Endothelial cell of hepatic sinusoid (primary cell): ENCODE data around the gene OLFM1.

Experiments
- in situ Hi-C: cut with HindIII; loops from 2 replicates; pipeline ENCODE4 v1.10.0; 2017; ENCODE audit warnings: low sequenced_read_pairs

The OLFM1 gene

DNA sequence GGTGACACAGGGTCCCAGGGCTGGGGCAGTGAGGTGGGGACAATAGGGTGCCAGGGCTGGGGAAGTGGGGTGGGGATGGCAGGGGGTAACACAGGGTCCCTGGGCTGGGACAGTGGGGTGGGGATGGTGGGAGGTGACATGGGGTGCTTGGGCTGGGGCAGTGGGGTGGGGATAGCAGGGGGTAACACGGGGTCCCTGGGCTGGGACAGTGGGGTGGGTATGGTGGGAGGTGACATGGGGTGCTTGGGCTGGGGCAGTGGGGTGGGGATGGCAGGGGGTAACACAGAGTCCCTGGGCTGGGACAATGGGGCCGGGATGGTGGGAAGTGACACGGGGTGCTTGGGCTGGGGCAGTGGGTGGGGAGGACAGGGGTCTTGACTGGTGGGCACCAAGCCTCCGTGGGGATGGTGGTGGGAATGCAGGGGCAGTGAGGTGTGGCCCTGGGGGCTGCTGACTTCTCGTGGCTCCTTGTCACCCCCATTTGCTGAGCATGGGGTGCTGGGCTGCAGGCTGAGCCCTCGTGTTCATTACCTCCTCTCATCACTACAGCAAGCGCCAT is 41.7 kb downstream of the OLFM1 start:
- in situ Hi-C loops, result no loop called here

DNA sequence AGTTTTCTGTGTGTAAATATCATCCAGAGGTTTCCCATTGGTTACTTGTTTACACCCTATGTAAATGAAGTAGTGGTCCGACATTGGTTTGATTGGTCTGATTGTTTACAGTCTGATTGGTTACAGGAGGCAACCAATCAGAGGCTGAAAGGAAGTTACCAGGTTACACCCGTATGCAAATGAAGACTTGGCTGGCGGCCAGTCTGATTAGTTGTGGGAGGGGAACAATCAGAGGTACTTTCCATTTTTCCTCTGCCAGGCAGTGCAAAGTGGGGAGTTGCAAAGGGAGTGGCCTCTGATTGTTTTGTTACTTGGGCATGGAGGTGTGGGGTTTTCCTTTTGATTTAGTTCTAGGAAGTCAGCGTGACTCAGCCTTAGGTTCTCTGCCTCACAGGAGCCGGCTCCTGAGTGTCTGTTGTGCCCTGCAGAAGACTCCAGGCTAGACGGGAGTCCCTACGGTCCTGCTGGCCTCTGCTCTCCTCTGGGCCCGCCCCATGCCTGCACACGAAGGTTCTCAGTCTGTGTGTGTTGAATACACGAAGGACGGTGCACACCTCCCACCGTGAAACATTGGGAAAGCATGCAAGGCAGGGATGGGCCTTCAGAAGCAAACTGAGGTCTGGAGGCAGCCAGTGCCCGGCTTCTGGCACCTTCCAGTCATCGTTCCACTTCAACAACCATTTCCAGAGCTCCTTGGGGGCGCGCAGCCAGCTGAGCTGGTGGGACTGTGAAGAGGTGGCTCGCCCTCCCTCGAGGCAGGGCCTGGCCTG is 42.9 kb downstream of the OLFM1 start:
- in situ Hi-C loops, result no loop called here

DNA sequence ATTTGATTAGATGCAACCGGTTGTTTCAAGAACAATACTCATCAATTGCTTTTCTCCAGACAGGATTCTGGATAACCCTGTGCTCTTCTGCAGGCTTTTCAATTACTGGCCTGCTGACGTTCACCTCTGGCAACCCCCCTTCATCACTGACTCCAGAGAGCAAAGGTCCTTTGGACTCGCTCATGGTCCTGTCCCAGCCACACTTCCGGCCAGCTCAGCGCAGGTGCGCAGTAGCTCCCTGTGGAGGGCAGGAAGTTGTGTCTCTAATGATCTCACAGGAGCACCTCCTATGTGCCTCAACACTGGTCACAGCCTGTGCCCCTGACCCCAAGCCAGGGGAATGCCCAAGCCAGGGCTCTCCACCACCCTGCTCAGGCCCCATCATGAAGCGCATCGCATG is 44.0 kb downstream of the OLFM1 start:
- in situ Hi-C loops, result no loop called here

DNA sequence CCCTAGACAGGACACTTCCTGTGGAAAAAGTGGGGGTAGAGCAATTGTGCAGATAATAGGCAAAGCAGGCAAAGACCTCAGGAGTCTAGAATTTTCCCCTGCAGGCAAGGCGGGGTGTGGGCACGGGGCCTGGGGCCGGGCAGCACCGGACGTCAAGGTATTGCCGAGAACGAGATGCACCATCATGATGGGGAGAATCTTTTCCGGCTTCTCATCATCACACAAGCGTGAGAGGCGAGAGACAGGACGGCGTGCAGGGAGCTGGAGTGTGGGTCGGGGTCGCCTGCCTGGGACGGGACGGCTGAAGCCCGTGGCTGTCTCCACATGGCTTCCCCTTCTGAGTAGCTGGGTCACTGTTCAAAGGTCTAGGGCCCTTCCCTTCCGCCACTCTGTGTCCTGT is 44.5 kb downstream of the OLFM1 start:
- in situ Hi-C loops, result no loop called here

DNA sequence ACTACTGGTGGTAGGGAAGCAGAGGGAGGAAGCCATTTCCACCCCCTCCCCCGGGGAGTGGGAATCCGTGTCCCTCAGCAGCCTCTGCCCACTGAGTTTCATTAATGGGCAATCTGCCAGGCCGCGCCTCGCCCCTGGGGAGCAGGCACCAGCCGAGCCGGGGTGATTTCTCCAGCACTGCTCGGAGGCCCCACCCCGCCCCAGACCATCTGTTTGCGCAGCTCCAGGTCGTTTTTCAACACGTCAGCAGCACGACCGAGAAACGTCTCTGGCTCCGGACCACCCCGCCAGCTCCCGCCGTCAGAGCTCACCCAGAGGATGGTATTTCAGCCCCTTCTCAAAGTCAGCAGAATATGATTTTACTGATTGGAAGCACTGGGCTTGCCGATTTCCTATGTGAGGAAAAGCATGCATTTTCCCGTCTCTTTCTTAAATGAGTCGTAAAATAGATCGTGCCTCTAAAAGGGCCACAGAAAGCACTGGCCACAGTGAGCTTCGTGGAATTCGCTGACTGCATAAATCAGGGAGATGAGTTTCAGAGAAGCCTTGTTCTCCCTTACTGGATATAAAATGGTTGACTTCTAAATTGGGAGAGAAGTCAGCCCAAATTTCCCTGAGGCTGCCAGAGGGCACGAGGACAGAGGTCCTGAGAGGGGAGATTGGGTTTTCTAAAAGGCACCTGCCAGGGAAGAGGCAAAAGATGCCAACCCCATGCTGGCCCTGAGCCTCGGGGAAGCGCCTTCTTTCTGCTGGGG is 47.0 kb downstream of the OLFM1 start:
- in situ Hi-C loops, result no loop called here

DNA sequence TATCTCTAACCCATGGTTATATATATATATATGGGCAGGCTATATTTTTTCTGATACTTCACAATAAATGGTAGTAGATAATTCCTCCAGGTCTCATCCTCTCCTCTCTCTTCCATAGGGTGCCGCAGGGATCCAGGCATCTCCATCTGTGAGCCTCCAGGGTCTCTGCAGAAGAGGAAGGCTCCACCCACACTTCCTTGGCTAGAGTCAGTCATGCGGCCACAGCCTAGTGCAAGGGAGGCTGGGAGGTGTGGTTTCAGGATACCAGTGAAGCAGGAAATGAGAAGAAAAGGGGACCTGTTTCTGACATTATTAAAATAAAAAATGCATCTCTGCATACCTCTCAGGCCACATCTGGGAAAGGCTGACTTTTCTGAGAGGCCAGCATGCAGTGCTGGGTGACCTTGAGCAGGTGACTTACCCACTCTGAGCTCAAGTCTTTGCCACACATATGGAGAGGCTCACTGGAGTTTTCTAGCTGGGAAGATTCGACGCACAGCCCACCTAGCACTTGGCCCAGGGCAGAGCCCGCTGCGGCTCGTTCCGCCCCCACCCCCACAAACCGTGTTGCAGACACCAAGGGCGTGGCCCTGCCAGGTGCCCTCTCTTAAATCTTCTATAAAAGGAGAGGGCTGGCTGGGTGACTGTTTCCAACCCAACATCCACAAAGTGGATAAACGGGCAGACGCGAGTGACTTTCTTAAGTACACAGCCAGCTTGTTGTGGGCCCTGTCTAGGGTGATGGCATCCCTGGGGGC is 47.9 kb downstream of the OLFM1 start:
- in situ Hi-C loops, result no loop called here

DNA sequence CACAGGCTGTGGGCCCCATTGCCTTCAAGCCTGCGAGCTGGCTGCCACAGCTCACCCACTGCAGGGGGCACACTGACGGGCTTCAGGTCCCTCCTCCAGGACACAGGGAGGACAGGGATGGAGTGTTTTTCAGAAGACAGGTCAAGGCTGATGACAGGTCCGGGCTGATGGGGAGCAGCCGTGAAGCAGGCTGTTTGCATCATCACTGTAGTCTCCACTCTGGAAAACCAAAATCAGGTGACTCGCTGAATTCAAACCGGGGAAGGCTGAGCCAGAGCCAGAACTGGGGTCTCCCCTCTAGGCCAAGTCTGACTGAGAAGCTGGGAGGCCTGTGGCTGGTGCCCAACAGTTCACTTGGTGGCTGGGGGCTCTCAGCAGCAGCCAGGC is 48.5 kb downstream of the OLFM1 start:
- in situ Hi-C loops, result no loop called here

DNA sequence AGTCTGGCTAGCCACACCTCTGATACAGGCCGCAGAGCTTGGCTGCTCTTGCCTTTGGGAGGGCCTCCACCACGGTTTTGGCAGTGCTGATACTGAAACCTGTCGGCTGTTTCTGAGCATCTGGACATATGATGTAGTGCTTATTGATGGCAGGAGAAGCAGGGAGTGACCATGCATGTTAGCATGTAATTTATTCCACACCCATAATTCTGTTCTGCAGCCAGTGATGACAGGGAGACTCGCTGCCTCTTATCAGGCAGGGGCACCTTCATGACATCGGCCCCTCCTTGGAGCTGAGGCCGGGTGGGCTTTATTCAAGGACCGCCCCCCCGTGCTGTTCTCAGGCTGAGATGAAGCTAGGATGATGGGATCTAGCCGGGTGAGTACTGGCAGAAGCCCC is 49.0 kb downstream of the OLFM1 start:
- in situ Hi-C loops, result no loop called here

DNA sequence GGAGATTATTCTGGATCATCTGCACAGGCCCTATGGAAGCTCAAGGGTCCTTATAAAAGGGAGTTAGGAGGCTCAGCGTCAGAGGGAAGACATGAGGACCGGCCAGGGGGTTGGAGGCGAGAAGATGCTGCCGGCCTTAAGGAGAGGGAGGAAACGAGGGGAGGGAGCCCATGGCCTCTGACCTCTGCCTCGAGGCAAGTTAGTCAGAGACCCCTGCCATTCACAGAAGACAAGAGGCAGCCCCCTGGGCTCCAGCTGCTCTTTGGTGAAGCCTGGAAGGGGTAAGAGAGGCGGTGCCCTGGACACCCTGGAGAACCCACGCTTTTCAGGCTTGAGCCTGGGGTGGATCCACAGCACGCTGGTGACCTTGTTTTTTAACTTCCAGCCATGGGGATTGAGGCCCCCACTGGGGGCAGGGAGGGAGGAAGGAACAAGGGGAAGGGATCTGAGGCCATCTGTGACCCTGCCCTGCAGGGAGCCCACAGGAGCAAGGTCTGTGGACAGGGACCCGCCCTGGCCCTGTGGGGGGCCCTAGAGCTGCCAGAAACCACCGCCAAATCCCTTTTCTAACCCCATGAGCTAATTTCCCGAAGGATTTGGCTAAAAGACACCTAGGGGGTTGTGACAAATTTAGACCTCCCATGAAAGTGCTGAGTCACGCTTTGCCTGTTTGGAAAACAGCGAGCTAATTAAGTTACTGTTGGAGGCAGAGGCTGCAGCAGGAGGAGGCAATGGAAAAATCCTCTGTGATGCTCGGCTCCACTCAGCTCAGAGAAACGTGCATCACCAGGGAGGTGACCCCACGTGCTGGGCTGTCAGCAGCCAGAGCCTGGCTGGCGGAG is 49.7 kb downstream of the OLFM1 start:
- in situ Hi-C loops, result no loop called here

DNA sequence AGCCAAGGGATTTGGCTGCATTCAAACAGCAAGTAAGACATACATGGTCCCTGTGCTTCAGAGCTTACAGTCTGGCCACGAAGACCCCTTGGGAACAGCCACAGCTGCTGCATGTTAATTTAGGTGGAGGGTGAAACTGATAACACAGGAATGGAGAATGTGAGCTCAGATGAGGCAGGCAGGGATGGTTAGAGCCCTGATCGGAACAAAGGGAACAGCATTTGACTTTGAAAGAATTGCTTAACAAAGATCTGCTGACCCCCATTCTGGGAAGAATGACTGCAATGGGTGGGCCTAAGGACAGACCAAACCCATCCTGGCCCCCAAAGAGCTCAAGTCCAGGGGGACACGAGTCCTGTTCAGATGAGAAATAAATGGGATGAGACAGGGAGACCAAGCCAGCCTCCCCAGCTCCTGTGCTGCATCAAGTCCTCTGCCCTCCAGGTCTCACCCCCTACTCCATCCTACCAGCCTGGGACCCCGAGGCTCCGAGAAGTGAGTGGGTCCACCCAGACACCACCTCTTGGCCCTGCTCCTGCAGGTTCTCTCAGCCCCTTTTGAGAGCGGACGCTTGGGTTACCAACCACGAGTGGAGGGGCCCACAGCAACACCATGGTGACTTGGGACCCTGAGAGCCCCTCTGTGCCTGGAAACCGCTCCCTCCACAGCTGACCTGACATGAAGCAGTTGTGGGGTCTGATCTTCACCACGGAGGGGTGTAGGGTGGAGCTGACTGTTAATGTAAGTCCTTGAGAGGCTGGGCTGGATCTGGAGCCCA is 50.8 kb downstream of the OLFM1 start:
- in situ Hi-C loops, result no loop called here

DNA sequence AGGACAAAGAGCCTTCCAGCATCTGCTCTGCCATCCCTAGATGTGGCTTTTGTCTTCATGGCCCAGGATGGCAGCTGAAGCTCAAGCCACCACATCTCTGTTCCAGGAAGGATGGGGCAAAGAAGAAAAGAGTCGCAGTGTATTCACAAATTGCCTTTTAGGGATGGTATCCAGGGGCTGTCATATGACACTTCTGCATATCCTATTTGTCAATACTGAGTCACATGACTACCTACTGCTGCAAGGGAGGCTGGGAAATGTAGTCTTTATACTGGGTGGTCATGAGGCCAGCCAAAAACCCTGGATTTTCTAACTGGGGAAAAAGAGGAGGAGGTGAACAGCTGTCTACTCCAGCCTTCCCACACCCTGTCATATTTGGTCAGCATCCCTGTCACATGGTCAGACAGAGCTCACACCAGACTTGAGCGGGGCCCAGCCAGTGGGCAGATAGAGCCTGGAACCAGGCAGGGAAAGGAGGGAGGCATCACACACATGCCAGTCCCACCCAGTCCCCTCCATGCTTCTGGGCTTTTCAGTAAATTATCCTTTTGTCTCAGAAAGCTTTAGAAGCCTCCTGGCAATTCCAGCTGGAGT is 52.0 kb downstream of the OLFM1 start:
- in situ Hi-C loops, result no loop called here

DNA sequence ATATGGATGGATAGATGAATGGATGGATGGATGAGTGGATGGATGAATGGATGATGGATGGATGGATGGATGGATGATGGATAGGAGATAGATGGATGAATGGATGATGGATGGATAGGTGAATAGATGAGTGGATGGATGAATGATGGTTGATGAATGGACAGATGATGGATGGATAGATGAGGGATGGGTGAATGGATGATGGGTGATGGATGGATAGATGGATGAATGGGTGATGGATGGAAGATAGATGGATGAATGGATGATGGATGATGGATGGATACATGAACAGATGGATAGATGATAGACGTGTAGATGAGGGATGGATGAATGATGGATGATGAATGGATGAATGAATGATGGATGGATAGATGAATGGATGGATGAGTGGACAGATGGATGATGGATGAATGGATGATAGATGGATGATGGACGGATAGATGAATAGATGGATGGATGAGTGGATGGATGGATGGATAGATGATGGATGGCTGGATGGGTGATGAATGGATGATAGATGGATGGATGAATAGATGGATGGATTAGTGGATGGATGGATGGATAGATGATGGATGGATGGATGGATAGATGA is 53.8 kb downstream of the OLFM1 start:
- in situ Hi-C loops, result no loop called here

DNA sequence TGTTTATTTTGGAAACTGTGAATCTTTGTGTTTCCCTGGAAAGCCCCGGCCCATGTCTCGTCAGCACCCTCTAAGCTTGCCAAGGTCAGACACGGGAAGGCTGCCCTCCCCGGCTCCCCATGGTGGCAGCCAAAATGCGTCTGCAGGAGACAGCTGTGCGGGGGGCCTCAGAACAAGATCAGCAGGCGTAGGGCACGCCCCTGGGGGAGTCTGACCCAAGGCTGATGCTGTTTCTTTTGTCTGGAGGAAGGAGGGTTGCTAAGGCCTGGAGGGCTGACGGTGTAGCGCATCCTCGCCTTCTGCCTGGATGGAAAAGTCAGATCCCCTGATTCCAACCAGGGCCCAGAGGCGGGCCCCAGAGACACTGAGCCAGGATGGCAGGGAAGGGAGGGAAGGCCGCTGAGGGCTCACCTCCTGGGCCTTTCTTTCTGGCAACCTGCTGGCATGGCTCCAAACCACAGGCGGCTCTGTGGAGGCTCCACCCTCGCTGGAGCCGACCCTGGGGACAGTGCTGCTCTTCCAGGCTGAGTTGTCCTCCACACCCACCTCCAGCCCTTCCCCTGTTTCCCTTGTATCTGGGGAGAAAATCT is 57.2 kb downstream of the OLFM1 start:
- in situ Hi-C loops, result no loop called here

DNA sequence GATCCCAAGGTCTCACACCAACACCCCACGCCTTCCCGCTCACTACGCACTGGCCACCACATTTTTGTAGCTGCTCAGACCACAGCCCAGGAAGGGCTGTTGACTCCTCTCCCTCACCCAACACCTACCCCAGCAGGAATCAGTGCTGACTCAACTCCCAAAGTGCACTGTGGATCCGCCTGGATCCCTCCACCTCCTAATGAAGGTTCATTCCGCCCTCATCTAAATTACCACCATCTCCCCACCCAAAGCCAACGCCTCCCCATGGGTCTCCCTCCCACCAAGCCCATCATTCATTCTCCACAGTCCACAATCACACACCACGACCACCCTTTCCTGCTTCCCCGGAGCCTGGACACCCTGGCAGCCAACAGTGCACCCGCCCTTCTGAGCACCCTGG is 57.8 kb downstream of the OLFM1 start:
- in situ Hi-C loops, result no loop called here

DNA sequence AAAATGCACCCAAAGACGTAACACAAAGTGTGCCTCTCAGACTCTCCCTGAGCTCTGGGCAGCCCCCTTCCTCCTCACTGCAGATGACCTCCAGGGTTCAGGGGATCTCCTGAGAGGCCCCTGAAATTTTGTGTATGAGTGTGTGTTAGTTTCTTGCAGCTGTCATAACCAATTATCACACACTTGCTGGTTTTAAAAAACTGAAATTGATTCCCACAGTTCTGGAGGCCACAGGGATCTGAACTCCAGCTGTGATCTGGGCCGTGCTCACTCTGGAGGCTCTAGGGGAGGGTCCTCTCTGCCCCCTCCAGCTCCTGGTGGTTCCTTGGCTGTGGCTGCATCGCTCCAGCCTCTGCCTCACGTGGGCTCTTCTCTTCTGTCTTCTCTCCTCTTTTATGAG is 58.8 kb downstream of the OLFM1 start:
- in situ Hi-C loops, result no loop called here

DNA sequence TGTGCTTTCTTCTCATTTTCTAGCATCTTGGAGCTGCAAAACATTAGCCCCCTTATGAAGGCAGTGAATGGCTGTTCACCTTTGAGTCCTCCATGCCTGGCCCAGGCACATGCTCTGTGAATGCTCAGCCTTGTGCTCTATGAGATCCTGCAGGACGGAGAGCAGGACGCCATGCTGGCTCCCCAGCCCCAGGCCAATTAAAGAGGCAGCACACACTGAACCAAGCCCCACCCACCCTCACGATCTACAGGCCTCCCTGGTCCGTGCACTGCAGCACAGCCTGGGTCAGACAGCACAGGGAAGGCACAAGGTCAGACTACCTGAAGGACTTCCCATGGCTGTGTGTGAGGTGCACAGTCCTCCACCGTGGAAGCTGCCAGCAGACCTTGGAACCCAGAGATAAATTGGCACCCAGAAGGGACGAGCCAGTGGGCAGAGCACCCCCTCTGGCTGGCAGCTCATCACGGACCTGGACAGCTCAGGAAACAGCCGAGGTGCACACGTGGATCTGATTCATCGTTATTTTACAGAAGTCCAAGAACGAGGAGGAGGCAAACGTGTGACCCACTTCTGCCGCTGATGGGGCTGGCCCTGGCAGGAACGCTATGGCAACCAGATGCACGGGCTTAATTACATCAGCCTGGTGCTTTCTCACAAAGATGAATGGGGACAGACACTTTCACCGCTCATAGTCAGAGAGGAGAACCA is 59.5 kb downstream of the OLFM1 start:
- in situ Hi-C loops, result no loop called here

DNA sequence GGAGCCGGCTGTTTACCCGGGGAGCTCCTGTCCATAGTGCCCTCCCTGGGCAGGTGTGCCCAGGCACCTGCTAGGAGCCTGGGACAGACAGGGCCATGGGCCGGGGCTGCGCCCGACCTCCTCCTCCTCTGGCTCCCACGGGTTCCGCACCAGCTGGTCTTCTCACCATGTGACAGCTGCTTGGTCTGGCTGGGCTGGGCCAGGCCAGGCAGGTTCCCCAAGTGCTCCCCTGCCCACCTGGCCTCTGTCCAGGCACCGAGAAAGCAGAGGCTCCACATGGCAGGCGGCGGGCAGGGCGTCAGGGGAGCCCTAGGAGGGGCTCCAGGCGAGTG is 60.0 kb downstream of the OLFM1 start:
- in situ Hi-C loops, result no loop called here

DNA sequence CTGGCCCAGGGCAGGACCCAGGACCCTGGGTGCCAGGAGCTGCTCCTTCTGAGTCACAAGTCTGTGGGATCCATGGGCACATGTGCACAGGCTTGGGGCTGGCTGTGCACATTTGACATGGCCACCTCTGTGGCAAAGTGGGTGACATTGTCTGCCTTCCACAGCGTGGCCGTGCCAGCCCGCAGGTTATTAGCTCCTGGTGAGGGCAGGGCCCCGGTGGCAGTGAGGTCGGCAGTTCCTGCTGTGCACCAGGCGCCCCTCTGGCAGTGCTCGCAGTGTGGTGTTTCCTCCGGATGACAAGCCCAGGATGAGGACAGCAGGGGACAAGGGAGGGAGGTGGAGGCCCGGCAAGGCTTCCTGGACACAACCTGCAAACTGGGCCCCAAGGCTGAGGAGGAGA is 60.5 kb downstream of the OLFM1 start:
- in situ Hi-C loops, result no loop called here
